GM18508 (cell line): Measurements from ENCODE around the gene CASP6.
"Not testable (repeated sequence)": the region's sequence is repeated elsewhere in the genome, so short reads cannot be mapped to it uniquely, and the experiment has no call there.

Experiments used
- ATAC-seq: cut with Tn5 transposase; IDR thresholded peaks from one replicate; pipeline ENCODE4 v1.9.1; 2021; ENCODE audit warnings: moderate number of reproducible peaks; ENCODE audit not compliant: insufficient read depth, unreplicated experiment

CASP6 gene

DNA sequence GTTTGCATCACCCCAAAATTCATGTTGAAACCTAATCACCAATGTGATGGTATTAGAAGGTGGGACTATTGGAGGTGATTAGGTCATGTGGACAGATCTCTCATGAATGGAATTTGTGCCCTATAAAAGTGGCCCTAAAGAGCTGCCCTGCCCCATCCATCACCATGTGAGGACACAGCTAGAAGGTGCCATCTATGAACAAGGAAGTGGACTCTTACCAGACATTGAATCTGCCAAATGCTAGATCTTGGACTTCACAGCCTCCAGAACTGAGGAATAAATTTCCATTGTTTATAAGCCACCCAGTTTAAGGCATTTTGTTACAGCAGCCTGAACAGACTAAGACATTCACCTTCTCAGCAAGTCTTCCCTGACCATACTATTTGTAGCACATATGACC lies 19.1 kb upstream of the CASP6 start:
- no peak for ATAC-seq

- ATAC-seq, result no peak
Measured at GRCh38 chr4:109721033-109721432, 17.8 kb upstream of the CASP6 start.

GRCh38 chr4:109719604-109720003 lies 16.4 kb upstream of the CASP6 start:
- ATAC-seq, result no peak

- ATAC-seq, result no peak
Measured at GRCh38 chr4:109718759-109719158, 15.5 kb upstream of the CASP6 start.

GRCh38 chr4:109713500-109713899 lies 10.3 kb upstream of the CASP6 start:
- ATAC-seq, result no peak

DNA sequence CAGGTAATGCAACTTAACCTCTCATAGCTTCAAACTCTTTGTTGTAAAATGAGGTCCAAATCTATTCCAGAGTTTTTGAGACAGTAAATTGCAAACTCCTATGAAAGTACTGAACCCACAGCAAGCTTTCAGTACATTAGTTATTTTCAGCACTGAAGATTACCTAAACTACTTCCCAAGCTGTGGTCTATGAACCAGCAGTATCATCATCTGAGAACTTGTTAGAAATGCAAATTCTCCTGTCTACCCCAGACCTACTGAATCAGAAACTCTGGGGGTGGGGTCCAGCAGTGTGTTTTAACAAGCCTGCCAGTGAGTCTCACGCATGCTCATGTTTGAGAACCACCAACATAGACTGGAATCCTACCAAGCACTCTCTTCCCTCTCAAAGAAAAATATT lies 5.7 kb upstream of the CASP6 start:
- no peak for ATAC-seq

- ATAC-seq, result no peak
Measured at GRCh38 chr4:109708435-109708834, 5.2 kb upstream of the CASP6 start.

GRCh38 chr4:109703664-109704361 lies 568 bp upstream of the CASP6 start:
- peak; percentile 15 for ATAC-seq

- ATAC-seq, result no peak
Measured at GRCh38 chr4:109701566-109702410, 1.5 kb downstream of the CASP6 start.

GRCh38 chr4:109699553-109700225 lies 3.6 kb downstream of the CASP6 start:
- no peak for ATAC-seq

DNA sequence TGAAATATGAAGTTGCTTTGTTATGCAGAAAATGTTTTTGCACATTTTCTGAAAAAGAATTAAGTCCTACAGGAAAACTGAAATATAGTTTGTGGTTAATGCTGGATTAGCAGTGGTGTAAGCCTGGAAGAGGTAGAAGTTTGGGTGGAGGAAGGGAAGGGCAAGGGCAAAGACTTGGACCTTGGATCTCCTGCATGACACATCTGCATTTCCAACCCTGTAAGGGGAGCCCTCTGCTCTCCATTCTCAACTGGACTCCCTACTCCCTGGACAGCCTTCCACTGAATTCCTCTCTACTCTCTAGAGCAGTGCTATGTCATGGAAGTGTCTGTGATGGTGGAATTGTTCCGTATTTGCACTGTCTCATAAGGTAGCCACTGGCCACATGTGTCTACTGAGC lies 4.6 kb downstream of the CASP6 start:
- ATAC-seq, result no peak

- no peak for ATAC-seq
Measured at GRCh38 chr4:109691411-109691920, 11.8 kb downstream of the CASP6 start.

GRCh38 chr4:109690690-109691410 lies 12.4 kb downstream of the CASP6 start:
- ATAC-seq, result peak; percentile 77

DNA sequence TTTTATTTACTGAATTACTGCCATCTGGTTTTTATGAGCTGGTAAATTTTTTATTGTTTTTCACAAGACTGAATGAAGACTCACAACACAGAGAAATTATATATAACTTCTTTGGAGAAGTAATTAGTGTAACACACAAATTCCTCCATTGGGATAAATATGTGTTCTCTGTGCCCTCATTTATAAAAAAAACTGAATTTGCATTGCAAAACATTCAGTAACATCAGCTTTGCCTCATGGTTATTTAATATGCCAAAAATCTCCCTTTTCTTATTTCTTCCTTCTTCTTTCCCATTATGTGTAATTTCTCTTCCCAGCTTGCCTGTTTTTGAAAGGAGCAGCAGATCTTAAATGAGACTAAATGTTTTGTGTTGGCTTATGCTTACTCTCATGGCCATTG lies 18.5 kb downstream of the CASP6 start:
- ATAC-seq, result no peak

DNA sequence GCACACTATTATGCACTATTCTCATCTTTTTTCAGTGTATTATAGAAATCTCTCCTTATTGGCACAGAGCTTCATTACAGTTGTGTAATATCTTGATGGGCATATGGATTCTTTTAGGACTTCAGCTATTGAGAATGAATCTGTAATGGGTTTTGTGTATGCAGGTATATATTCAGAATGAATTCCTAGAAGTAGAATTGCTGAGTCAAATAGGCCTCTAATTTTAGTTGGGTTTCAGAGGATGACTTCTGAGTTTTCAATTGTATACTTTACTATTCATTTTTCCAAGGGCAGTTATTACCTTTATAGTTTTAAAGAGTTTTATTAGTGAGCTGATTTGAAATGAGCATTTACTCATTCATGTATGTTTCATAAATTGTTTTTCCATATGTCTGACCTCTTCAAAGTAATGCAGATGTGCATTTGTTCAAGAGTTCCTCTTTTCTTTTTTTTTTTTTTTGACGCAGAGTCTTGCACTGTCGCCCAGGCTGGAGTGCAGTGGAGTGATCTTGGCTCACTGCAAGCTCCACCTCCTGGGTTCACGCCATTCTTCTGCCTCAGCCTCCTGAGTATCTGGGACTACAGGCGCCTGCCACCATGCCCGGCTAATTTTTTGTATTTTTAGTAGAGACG lies 19.5 kb downstream of the CASP6 start:
- ATAC-seq, result no peak

GRCh38 chr4:109682875-109683274 lies 20.4 kb downstream of the CASP6 start:
- ATAC-seq, result no peak

DNA sequence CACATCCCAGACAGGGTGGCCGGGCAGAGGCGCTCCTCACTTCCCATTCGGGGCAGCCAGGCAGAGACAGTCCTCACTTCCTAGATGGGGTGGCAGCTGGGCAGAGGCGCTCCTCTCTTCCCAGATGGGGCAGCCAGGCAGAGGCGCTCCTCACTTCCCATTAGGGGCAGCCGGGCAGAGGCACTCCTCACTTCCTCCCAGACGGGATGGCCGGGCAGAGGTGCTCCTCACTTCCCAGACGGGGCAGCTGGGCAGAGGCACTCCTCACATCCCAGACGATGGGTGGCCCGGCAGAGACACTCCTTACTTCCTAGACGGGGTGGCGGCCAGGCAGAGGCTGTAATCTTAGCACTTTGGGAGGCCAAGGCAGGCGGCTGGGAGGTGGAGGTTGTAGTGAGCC lies 24.3 kb downstream of the CASP6 start:
- ATAC-seq, result not testable (repeated sequence)

GRCh38 chr4:109678472-109678871 lies 24.8 kb downstream of the CASP6 start:
- not testable (repeated sequence) for ATAC-seq

DNA sequence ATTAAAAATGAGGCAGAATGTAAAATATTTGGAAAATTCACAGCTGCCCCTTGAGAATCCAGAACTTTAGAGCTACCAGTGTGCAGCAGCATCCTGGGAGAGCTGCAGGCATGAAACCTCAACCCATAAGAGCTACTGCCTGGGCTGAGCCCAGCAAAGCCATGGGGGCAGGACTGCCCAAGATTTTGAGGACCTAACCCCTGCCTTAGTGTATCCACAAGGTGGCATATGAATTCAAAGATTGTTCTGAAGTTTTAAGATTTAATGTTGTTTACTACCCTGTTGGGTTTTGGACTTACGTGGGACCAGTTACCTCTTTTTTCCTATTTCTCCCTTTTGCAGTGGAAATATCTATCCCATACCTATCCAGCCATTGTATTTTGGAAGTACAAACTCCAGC lies 26.4 kb downstream of the CASP6 start:
- ATAC-seq, result no peak

- no peak for ATAC-seq
Measured at GRCh38 chr4:109675843-109676242, 27.4 kb downstream of the CASP6 start.
